Transverse colon (tissue), 4 donors: ENCODE results near the gene DEF6.

Experiments
- EP300 ChIP-seq: sonication (generic); formaldehyde crosslinking; IDR thresholded peaks from one replicate; pipeline ENCODE4 v1.6.1; 2017; ENCODE audit warnings: antibody characterized with exemption, low read depth
- POLR2AphosphoS5 ChIP-seq, 3 donors: sonication (generic); formaldehyde crosslinking; IDR thresholded peaks; one replicate each; pipeline ENCODE4 v1.6.1; 2016; ENCODE audit warnings: antibody characterized with exemption in 3 of 3
- TF ChIP-seq, protein P1 (sequence below), 5 experiments: fragments of 200-600 bp in 3 of 5; fragments of 450-650 bp in 2 of 5; sonication (generic) in 3 of 5; IDR thresholded peaks; 1 replicate in 2 of 5; 2 replicates in 3 of 5; pipeline ENCODE4 v1.5.1; 2016 to 2017; ENCODE audit warnings: antibody characterized with exemption in 5 of 5, inconsistent platforms in 3 of 5, mild to moderate bottlenecking in 2 of 5, moderate library complexity in 1 of 5

DNA sequence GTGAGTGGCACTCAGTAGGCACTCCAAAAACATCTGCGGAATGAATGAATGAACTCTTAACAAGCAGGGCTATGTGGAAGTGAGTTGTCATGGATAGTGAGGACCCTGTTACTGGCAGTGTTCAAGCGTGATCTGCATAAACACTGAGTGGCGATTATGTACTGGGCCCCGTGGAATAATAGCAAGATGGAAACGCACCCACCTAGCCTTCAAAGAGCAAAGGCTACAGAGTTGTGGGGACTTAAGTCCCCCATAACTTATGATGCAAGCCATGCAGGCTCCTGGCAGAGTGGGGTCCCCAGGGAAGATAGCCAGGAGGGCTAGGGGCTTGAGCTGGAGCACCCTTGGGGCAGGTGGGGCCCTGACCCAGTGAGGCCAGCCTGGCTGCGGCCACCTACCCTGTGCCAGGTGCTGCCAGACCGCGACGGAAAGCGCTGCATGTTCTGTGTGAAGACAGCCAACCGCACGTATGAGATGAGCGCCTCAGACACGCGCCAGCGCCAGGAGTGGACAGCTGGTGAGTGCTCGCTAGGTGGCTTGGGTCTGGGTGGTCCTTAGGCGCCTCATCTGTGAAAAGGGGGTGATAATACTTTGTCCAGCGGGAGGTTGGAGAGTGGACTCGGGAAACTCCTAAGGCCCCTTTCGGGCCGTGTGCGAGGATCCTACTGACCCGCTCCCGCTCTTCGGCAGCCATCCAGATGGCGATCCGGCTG lies 20.0 kb downstream of the DEF6 start:
- TF ChIP-seq, protein P1, sequence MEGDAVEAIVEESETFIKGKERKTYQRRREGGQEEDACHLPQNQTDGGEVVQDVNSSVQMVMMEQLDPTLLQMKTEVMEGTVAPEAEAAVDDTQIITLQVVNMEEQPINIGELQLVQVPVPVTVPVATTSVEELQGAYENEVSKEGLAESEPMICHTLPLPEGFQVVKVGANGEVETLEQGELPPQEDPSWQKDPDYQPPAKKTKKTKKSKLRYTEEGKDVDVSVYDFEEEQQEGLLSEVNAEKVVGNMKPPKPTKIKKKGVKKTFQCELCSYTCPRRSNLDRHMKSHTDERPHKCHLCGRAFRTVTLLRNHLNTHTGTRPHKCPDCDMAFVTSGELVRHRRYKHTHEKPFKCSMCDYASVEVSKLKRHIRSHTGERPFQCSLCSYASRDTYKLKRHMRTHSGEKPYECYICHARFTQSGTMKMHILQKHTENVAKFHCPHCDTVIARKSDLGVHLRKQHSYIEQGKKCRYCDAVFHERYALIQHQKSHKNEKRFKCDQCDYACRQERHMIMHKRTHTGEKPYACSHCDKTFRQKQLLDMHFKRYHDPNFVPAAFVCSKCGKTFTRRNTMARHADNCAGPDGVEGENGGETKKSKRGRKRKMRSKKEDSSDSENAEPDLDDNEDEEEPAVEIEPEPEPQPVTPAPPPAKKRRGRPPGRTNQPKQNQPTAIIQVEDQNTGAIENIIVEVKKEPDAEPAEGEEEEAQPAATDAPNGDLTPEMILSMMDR (IDR thresholded peaks at IDR 0.05), result no peak
- TF ChIP-seq POLR2AphosphoS5 (IDR thresholded peaks at IDR 0.05), result no peak
- no peak for TF ChIP-seq EP300
